HG02763 (cell line): ENCODE measurements around the gene VLDLR.
"Not testable (repeated sequence)": the region's sequence is repeated elsewhere in the genome, so short reads cannot be mapped to it uniquely, and the experiment has no call there.

Source experiments
- ATAC-seq: cut with Tn5 transposase; IDR thresholded peaks from one replicate; pipeline ENCODE4 v1.9.1; 2021; ENCODE audit warnings: mild to moderate bottlenecking, moderate library complexity; ENCODE audit not compliant: unreplicated experiment

VLDLR gene

GRCh38 chr9:2707256-2707655 is 85.7 kb downstream of the VLDLR start:
- not testable (repeated sequence) for ATAC-seq
